Right forelimb (tissue), 1 donor: ENCODE results near the gene MOCOS.

Experiments used
- DNase-seq: peaks from one replicate; pipeline ENCODE4 v3.0.0-alpha.2; 2018

MOCOS gene

GRCh38 chr18:36179562-36180355 lies 7.5 kb upstream of the MOCOS start:
- DNase-seq = peak; percentile 66

- no peak for DNase-seq
Measured at GRCh38 chr18:36181441-36181840, 5.9 kb upstream of the MOCOS start.

- DNase-seq = no peak
Measured at GRCh38 chr18:36181898-36182506, 5.3 kb upstream of the MOCOS start.

GRCh38 chr18:36183033-36183432 lies 4.3 kb upstream of the MOCOS start:
- no peak for DNase-seq

GRCh38 chr18:36183987-36184386 lies 3.3 kb upstream of the MOCOS start:
- DNase-seq = no peak

- DNase-seq = no peak
Measured at GRCh38 chr18:36185157-36185556, 2.1 kb upstream of the MOCOS start.

- no peak for DNase-seq
Measured at GRCh38 chr18:36185901-36186460, 1.3 kb upstream of the MOCOS start.

GRCh38 chr18:36186461-36187192 lies 670 bp upstream of the MOCOS start:
- no peak for DNase-seq

GRCh38 chr18:36187826-36188721 lies 777 bp downstream of the MOCOS start:
- DNase-seq = no peak

- no peak for DNase-seq
Measured at GRCh38 chr18:36188916-36189315, 1.6 kb downstream of the MOCOS start.

- DNase-seq = no peak
Measured at GRCh38 chr18:36189486-36189885, 2.2 kb downstream of the MOCOS start.

GRCh38 chr18:36191286-36191685 lies 4.0 kb downstream of the MOCOS start:
- DNase-seq = no peak

- DNase-seq = no peak
Measured at GRCh38 chr18:36191711-36192110, 4.4 kb downstream of the MOCOS start.

GRCh38 chr18:36194600-36195315 lies 7.5 kb downstream of the MOCOS start:
- DNase-seq = no peak

- no peak for DNase-seq
Measured at GRCh38 chr18:36195427-36196122, 8.3 kb downstream of the MOCOS start.

- no peak for DNase-seq
Measured at GRCh38 chr18:36196238-36196995, 9.1 kb downstream of the MOCOS start.

- DNase-seq = no peak
Measured at GRCh38 chr18:36197511-36198166, 10.3 kb downstream of the MOCOS start.

GRCh38 chr18:36199691-36200295 lies 12.5 kb downstream of the MOCOS start:
- no peak for DNase-seq

- no peak for DNase-seq
Measured at GRCh38 chr18:36200354-36200771, 13.1 kb downstream of the MOCOS start.
